GM18520 (cell line): ENCODE measurements around the gene NUDT7.

Experiments used
- ATAC-seq: cut with Tn5 transposase; IDR thresholded peaks from one replicate; pipeline ENCODE4 v1.9.1; 2021; ENCODE audit not compliant: unreplicated experiment

NUDT7 gene

GRCh38 chr16:77775911-77776909 lies 53.9 kb downstream of the NUDT7 start:
- no peak for ATAC-seq

- ATAC-seq = no peak
Measured at GRCh38 chr16:77777745-77778144, 55.4 kb downstream of the NUDT7 start.

GRCh38 chr16:77780378-77780837 lies 58.1 kb downstream of the NUDT7 start:
- ATAC-seq = no peak

GRCh38 chr16:77781091-77781490 lies 58.8 kb downstream of the NUDT7 start:
- ATAC-seq = no peak

- no peak for ATAC-seq
Measured at GRCh38 chr16:77782694-77783093, 60.4 kb downstream of the NUDT7 start.

- no peak for ATAC-seq
Measured at GRCh38 chr16:77784441-77785372, 62.4 kb downstream of the NUDT7 start.

- no peak for ATAC-seq
Measured at GRCh38 chr16:77785373-77785764, 63.1 kb downstream of the NUDT7 start.

GRCh38 chr16:77786186-77786847 lies 64.0 kb downstream of the NUDT7 start:
- ATAC-seq = no peak

- no peak for ATAC-seq
Measured at GRCh38 chr16:77787452-77787851, 65.1 kb downstream of the NUDT7 start.

GRCh38 chr16:77788181-77789084 lies 66.1 kb downstream of the NUDT7 start, which contains the start of gene VAT1L:
TSS of gene VAT1L (plus strand) at chr16:77788564. CDS start at chr16:77788683, 119 bp downstream.
- no peak for ATAC-seq

- ATAC-seq = no peak
Measured at GRCh38 chr16:77789085-77790008, 67.0 kb downstream of the NUDT7 start.

- ATAC-seq = no peak
Measured at GRCh38 chr16:77790009-77790372, 67.7 kb downstream of the NUDT7 start.

- no peak for ATAC-seq
Measured at GRCh38 chr16:77790912-77791311, 68.6 kb downstream of the NUDT7 start.
